Measurements from ENCODE around the gene MBD3L5.
"Not testable (repeated sequence)": the region's sequence is repeated elsewhere in the genome, so short reads cannot be mapped to it uniquely, and the experiment has no call there.

- not testable (repeated sequence) for TF ChIP-seq ZBTB7A (IDR thresholded peaks at IDR 0.05; ENCODE audit: low read depth); TEAD4 (IDR thresholded peaks at IDR 0.05); EP300 (IDR thresholded peaks at IDR 0.05; ENCODE audit: borderline replicate concordance)
Observed at GRCh38 chr19:7040079-7040478, 9.7 kb downstream of the MBD3L5 start, which contains the start of gene MBD3L4.
